HS-5 (cell line): ENCODE results near the gene LRCH2.
"Not testable (repeated sequence)": the region's sequence is repeated elsewhere in the genome, so short reads cannot be mapped to it uniquely, and the experiment has no call there.

Source experiments
- DNase-seq: peaks from one replicate; pipeline ENCODE4 v3.0.0-alpha.2; 2012; ENCODE audit warnings: low read depth

LRCH2 gene, protein sequence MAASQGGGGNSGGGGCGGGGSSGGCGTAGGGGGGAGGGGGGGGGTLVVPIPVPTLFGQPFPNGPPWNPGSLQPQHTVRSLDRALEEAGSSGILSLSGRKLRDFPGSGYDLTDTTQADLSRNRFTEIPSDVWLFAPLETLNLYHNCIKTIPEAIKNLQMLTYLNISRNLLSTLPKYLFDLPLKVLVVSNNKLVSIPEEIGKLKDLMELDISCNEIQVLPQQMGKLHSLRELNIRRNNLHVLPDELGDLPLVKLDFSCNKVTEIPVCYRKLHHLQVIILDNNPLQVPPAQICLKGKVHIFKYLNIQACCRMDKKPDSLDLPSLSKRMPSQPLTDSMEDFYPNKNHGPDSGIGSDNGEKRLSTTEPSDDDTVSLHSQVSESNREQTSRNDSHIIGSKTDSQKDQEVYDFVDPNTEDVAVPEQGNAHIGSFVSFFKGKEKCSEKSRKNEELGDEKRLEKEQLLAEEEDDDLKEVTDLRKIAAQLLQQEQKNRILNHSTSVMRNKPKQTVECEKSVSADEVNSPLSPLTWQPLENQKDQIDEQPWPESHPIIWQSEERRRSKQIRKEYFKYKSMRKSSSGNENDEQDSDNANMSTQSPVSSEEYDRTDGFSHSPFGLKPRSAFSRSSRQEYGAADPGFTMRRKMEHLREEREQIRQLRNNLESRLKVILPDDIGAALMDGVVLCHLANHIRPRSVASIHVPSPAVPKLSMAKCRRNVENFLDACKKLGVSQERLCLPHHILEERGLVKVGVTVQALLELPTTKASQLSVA

DNA sequence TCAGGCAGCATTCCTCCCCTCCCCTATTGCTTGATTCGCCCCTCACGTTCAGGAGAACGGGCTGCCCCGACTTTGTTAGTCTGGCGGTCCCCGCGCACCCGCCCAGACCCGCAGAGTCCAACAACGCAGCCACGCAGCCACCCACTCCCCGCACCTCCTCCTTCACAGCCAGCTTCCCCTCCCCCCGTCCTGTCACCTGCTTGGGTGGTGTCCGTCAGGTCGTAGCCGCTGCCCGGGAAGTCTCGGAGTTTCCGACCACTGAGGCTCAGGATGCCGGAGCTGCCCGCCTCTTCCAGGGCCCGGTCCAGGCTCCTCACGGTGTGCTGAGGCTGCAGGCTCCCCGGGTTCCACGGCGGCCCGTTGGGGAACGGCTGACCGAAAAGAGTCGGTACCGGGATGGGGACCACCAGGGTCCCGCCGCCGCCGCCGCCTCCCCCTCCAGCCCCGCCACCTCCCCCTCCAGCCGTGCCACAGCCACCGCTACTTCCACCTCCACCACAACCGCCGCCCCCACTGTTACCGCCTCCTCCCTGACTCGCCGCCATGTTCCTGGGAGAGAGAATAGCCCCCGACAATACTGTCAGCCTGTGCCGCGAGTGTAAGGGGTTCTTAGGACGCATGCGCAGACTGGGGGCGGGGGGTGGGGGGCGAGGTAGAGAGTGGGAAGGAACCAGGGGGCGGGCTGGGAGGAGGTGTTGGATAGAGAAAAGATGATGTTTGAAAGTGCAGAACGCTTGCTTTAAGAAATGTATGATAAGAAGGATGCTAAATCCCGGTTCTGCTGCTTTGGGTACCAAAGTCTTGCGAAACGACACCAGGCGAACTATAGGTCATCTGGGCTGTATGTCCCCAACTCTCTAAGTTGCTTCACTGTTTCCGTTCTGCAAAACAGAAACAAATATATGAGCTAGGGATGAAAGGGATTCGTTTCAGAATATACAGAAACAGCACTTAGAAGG, at the start of gene LRCH2:
LRCH2 (minus strand) TSS at position 600 of the 959 bp plus-strand sequence; CDS start at position 545, 55 bp downstream.
- no peak for DNase-seq

DNA sequence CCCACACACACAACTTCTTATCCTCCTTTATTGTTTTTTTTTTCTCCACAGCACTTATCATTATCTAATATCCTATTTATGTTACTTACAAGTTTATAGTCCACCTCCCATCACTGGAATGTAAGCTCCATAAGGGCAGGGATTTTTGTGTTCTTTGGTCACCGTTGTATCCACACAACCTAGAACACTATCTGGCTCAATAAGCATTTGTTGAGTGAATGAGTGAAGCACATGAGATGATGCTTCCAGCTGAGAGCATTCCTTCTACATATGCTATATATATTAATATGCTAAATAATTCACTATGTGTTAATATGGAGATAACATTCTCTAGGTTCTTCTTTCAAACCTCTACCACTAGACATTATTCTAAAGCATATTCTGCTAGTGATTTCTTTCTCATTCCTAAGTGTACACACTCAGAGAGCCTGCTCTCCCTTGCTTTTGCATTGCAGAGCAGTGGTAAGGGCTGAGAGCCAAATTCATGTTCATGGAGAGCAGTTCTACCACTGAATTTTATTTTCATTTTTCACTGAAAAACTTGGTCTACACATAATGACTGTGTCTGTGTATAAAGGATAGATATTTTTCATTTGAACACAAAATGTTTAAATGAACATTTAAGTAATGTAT, 35.3 kb upstream of the LRCH2 start:
- DNase-seq = no peak

GRCh38 chrX:115268421-115268820, 34.5 kb upstream of the LRCH2 start:
- no peak for DNase-seq

GRCh38 chrX:115266300-115266699, 32.4 kb upstream of the LRCH2 start:
- DNase-seq = no peak

DNA sequence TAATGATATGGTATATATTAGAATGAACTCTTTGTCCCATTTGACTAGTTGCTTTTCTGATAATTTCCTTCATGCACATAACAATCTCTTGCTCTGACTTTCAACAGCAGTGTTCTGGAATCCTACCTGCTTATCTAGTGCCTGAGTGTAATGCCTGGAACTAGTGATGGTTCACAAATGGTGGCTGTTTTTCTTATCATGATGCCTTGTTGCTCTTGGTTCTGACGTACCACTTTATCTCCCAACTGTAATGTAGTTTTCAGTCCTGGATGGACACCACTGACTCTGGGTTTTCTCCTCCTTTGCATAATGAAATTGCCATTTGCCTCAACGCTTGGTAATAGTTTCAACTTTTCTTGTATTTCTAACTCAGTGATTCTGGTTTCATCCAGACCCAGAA, 30.1 kb upstream of the LRCH2 start:
- no peak for DNase-seq

- DNase-seq = no peak
These were observed 27.3 kb upstream of the LRCH2 start for GRCh38 chrX:115261148-115261547.

- no peak for DNase-seq
These were observed 26.4 kb upstream of the LRCH2 start for GRCh38 chrX:115260330-115260729.

- DNase-seq = no peak
These were observed 25.5 kb upstream of the LRCH2 start for GRCh38 chrX:115259238-115259875.

GRCh38 chrX:115257711-115258110, 23.8 kb upstream of the LRCH2 start:
- DNase-seq = no peak

DNA sequence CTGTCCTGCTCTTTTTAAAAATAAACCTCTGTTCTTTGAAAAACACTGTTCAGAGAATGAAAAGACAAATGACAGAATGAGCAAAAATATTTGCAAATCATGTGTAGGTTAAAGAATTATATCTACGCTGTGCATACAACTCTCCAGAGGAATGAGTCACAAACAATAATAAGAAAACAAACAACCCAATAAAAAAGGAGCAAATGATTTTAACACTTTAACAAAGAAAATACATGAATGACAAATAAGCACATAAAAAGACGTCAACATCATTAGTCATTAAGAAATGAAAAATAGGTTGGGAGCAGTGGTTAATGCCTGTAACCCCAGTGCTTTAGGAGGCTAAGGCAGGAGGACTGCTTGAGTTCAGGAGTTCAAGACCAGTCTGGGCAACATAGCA, 21.1 kb upstream of the LRCH2 start:
- no peak for DNase-seq

DNA sequence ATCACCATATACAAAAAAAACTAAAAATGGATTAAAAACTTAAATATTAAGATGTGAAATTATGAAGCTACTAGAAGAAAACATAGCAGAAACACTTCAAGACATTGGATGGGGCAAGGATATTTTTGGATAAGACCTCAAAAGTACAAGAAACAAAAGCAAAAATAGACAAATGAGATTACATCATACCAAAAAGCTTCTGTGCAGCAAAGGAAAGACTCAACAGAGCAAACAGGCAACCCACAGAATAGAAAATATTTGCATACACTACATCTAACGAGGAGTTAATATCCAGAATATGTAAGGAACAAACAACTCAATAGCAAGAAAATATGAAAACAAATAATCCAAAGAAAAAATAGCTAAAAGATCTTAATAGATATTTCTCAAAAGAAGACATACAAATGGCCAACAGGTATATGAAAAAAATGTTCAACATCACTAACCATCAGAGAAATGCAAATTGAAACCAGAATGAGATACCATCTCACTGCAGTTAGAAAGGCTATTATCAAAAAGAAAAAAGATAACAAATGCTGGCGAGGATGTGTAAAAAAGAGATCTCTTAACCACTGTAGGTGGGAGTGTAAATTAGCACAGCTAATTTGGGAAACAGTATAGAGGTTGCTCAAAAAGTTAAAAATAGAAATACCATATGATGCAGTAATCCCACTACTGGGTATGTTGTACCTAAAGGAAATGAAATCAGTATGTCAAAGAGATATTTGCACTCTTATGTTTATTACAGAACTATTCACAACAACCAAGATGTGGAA, 17.8 kb upstream of the LRCH2 start:
- no peak for DNase-seq

DNA sequence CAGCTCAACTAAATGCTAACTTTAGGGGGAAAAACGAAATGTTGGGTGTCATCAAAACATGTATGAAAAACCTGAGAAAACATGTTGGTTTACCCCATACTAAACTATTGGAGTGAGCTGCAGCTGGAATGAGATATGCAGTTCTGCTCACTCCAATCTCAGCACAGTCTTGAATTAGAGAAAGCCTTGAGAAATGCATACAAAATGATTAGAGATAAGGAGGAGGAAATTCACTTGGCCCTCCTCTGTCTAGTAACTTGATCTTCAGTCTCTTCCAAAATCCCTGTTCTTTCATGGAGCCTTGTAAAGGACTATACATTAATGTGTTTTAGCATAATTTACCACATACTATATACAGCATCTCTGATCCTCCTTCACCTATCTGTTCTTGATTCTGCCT, 3.2 kb upstream of the LRCH2 start:
- no peak for DNase-seq

DNA sequence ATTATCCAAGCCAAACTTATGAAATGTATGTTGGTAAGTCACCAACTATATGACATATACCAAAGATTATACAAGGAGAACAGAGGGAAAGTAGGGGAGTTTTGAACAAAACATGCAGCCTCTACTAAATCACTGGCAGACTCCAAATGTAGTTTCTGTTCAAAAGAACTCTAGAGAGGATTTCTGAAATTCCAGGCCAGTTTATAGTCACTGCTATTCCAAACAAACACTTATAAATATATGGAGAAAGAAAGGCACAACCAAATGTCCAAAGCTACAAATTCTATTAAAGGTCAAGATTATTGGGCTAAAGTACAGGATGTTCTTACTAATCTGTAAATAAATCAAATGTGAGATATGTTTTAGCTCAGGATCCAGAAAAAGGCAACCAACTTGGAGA, 2.7 kb upstream of the LRCH2 start:
- no peak for DNase-seq

DNA sequence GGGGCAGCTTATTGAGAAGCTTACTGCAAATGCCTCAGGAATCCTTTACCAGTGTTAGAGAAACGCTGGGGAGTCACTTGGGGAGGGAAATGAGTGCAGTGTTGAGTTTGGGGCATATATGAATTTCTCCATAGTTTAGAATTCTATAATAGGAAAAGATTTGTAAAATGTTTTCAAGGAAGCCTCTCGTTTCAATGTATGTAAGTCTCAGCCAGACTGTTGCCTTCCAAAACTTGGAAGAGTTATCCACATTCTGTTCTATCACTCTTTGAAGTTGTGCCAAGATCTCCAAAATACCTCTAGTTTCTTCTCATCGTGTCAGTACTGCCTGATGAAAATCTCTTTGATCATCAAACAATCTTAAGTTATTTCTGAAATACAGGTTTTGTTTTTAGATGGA, 565 bp upstream of the LRCH2 start:
- DNase-seq = no peak

- no peak for DNase-seq
These were observed 881 bp downstream of the LRCH2 start for GRCh38 chrX:115232933-115233496.

DNA sequence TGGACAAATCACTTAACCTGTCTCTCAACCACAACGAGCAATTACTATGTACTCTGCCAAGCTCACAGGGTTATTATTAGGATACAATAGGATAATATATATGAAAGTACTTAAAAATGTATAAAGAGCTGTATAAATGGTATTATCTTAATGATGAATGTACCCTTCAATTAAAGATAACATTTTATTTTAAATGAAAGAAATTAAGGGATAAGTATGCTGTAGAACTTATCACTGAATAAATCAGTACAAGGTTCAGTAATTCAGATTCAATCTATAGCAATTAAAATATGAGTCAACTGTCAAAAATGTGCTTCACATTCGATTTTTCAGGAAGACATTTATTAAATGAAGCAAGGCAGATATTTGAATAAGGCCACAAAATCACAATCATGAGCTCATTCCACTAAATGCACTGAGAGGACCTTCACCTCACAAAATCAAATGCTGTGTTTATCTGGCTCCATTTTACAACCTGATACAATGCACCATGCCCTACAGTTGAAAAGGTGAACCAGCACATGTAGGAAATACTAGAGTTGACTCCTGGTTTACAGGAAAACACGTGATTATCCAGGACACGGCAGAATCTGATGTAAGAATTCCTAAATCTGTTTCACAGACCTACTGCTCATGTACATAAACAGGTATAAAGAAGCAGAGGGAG, 4.4 kb downstream of the LRCH2 start:
- DNase-seq = no peak

- DNase-seq = no peak
These were observed 7.0 kb downstream of the LRCH2 start for GRCh38 chrX:115226929-115227328.

DNA sequence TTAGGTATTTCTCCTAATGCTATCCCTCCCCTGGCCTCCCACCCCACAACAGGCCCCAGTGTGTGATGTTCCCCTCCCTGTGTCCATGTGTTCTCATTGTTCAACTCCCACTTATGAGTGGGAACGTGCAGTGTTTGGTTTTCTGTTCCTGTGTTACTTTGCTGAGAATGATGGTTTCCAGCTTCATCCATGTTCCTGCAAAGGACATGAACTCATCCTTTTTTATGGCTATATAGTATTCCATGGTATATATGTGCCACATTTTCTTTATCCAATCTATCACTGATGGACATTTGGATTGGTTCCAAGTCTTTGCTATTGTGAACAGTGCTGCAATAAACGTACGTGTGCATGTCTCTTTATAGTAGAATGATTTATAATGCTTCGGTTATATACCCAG, 16.6 kb downstream of the LRCH2 start:
- DNase-seq = not testable (repeated sequence)

DNA sequence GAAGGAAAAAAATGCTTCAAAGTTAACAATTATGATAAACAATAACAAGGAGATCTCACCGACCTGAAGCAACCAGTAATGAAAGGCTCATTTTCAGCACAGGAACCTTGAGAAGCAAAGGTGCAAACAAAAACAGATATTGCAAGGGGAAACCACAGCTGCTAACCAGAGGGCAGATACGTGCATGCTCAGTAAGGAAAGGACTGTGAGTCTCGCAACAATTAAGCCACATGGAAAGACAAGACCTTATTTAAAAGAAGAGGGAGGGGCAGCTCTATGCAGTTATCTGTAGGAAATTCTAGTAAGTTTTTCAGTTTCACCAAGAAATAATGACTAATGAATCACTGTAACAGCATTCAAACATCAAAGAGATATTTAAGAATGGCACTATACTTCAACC, 19.3 kb downstream of the LRCH2 start:
- no peak for DNase-seq

DNA sequence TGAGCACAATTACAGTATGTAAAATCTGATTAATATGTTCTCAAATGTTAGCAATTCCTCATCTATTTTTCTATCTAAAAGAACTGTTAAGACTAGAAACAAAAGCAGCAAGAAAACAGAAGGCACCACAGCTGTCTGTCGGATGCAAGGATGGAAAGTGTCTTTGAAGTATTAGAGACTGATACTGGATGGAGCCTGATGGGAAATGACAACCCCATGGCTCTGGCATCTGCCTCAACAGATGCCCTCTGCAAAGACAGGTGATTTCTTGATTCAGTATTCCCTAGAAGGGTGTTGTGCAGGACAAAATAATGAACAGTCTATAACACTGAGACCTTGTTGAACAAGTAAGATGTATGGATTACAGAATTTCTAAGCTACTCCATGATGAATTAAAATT, 19.7 kb downstream of the LRCH2 start:
- no peak for DNase-seq
